ENCODE data around the gene UBE2N.
A peak's percentile ranks its signal among the peaks of the same experiment; 100 is the strongest.

The UBE2N gene, protein sequence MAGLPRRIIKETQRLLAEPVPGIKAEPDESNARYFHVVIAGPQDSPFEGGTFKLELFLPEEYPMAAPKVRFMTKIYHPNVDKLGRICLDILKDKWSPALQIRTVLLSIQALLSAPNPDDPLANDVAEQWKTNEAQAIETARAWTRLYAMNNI

DNA sequence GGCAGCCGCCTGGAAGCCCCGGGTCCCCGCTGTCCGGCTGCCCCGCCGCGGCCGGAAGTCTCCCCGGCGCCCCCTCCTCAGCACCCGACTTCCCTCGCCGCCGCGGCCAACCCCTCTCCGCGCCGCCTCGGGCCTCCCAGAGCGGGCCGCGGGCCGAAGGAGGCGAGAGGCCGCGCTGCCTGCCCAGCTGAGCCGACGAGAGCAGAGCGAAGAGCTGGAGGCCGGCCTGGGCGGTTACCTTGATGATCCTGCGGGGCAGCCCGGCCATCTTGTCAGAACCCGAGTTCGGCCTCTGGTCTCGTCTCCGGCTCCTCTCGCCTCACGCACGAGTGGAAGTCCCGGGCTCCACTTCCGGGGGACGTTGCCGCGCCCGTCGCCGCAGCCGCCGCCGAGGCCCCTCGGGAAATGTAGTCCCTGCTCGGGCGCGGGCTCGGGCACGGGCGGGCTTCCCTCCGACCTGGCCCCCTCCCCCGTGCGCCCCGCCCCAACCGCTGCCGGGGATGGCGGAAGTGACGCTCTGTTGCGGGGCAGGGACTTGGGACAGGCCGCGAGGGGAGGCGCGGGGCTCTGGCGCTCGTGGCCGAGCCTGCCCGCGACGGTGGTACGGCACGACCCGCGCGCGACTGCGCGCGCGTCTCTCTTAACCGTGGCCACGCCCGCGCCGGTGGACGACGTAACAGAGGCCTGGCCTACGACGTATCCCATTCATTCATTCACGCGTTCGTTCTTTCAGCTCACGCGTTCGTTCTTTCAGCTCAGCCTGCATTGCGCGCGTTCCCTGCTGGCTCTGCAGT, at the start of gene UBE2N:
TSS of gene UBE2N (minus strand) at position 331 of the 794 bp plus-strand sequence. CDS start at position 268, 63 bp downstream.
- peak; percentile 96 for DNase-seq

DNA sequence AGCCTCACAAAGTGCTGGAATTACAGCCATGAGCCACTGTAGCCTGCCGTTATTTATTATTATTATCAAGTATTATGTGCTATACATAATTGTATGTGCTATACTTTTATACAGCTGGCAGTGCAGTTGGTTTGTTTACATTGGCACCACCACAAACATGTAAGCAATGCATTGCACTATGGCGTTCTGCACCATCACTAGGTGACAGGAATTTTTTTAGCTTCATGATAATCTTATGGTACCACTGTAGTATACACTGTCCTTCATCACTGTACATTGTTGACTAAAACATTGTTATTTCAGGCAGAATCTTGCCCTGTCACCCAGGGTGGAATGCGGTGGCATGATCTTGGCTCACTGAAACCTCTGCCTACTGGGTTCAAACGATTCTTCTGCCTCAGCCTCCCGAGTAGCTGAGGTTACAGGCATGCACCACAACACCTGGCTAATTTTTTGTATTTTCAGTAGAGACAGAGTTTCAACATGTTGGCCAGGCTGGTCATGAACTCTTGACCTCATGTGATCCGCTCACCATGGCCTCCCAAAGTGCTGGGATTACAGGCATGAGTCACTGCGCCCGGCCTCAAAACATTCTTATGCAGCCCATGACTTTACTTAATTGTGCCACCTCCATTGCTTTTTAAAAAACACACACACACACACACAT, 42.7 kb upstream of the UBE2N start:
- DNase-seq: peak; percentile 23

DNA sequence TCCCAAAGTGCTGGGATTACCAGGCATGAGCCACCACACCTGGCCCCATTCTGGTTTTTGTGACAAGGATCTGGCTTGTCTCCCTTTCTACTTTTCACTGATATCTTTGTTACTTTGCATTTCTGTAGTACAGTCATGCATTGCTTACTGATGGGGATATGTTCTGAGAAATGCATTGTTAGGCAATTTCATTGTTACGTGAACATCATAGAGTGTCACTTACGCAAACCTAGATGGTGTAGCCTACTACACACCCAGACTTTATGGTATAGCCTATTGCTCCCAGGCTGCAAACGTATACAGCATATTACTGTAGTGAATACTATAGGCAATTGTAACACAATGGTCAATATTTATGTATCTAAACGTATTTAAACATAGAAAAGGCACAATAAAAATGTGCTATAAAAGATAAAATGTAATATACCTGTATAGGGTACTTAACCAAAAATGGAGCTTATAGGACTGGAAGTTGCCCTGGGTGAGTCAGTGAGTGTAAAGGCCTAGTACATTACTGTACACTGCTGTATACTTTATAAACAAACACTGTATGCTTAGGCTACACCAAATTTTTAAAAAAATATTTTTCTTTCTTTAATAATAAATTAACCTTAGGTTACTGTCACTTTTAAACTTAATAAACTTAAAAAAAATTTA, 41.5 kb upstream of the UBE2N start:
- DNase-seq: no peak

DNA sequence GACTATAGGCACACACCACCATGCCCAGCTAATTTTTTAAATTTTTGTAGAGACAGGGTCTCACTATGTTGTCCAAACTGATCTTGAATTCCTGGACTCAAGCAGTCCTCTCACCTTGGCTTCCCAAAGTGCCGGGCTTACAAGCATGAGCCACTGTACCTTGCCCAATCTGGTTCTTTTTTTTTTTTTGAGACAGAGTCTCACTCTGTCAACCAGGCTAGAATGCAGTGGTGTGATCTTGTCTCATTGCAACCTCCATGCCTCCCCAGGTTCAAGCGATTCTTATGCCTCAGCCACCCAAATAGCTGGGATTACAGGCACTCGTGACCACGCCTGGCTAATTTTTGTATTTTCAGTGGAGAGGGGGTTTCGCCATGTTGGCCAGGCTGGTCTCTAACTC, 41.0 kb upstream of the UBE2N start:
- DNase-seq: no peak

DNA sequence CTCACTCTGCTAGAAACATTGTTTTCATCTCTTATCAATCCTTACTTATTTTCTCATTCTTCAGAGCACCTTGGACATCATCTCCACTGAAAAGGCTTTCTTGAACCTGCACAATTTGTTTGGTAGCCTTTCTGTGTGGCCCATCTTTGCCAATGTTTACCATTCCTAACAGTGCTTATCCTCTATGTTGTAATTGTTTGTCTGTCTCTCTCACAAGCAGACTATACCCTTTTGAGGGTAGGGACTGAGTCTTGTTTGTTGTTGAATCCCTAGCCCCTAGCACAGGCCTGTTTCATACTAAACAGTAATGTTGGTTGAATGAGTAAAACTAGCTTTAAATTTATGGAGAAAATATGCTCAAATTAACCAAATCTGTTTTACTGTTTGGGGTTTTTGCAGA, 34.8 kb upstream of the UBE2N start:
- no peak for DNase-seq

DNA sequence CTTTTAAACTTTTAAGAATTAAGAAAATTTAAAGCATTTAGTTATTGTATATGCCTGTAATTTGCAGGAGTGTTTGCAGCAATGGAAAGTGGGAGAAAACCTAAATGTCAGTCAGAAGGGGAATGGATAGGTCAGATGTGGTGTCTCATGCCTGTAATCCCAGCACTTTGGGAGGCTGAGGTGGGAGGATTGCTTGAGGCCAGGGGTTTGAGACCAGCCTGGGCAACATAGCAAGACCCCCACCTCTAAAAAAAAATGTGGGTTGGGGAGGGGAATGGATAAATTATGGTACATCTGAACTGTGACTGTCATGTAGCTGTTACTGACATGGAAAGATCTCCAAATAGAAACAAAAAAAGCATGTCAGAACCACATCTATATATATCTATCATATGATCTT, 27.6 kb upstream of the UBE2N start:
- DNase-seq: no peak

DNA sequence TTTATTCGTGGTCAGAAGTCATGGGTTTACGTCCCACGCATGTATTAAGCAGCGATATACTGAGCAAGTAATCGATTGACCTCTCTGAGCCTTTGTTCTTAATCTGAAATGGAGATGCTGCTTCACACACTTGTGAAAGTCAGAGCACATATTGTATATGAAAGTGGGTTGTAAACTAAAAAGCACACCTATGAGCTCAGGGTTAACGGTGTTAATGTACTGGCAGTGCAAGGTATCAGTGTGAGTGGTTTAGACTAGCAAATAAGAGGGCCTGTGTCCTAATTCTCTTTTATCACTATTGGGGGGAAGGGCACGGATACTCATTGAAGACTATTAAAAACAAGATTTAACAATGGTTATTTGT, 26.2 kb upstream of the UBE2N start:
- DNase-seq: no peak

DNA sequence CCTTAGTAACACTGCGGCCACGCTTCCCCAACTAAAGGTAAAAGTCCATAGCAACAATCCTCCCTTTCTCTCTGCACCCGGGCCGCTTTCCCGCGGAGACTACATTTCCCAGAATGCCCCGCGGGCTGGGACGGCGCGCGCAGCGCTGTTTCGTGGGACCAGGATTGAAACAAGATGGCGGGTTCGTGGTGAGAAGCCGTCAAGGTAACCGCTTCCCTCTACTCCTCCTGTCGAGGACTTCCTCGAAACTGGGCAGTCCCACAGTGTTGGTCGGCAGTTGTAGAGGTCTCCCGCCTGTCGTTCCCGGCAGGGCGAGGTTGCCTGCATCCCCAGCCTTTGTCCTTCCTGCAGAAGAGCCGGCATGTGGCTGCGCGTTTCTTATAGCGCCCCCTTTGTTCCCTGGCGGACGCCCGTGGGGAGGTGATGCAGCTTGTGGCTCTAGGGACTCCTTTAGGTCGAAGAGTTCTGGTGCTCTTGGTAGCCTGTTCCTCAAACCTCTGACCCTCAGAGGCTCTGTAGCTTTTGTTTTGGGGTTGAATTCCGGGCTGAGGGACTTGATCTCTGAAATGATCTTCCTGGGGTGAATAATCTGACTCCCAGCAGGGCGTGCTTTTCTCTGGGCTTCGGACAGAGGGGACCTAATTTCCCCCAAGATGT, 25.7 kb upstream of the UBE2N start, which contains the start of gene MRPL42:
TSS of gene MRPL42 (plus strand) at position 164 of the 657 bp plus-strand sequence. CDS start 1,772 bp downstream, outside the sequence.
- DNase-seq: peak; percentile 89

DNA sequence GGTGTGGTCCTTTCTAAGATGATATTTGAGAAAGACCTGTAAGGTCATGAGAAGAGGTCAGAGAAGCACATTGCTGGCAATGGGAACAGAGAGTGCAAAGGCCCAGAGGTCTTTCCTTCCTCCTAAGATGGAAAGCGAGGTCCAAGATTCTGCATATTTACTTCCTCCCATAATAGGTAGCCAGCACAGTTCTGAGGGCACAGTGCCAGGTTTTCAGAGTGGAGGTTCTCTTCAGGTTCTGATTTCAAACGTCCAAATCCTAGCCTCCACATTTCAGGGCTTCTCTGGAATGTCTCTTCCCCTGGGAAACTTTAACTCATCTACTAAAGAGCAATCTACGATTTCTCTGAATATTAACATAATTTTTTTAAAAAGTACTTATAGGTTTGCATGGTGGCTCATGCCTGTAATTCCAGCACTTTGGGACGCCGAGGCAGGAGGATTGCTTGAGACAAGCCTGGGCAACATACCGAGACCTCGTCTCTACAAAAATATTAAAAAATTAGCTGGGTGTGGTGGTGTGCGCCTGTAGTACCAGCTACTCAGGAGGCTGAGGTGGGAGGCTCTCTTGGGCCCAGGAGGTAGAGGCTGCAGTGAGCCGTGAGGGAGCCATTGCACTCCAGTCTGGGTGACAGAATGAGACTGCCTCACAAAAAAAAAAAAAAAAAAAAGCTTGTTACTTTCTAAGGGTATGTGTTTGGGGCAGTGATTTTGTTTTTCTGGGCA, 25.0 kb upstream of the UBE2N start:
- no peak for DNase-seq

DNA sequence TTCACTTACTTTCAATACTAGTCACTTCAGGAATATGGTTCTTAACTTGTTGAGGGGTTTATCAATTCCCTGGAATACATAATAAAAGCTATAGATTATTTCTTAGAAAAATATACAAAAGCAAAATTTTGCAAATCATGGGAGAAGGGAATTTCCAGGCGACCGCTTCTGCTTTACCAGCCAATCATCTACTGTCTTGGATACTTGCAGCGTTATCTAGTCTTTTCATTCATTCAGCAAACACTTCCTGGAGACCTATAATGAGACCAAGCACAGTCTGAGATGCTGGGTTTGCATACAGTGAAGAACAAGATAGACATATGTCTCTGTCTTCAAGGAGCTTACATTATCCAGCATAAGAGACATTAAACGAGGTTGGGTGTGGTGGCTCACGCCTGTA, 24.1 kb upstream of the UBE2N start:
- no peak for DNase-seq

DNA sequence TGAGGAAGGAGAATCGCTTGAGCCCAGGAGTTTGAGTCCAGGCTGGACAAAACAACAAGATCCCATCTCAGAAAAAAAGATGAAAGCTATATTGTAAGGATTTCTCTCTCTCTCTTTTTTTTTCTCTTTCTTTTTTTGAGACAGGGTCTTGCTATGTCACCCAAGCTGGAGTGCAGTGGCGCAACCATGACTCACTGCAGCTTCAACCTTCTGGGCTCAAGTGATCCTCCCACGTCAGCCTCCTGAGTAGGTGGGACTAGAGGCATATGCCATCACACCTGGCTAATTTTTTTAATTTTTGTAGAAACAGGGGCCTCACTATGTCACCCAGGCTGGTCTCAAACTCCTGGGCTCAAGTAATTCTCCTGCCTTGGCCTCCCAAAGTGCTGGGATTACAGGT, 19.8 kb upstream of the UBE2N start:
- peak; percentile 13 for DNase-seq

DNA sequence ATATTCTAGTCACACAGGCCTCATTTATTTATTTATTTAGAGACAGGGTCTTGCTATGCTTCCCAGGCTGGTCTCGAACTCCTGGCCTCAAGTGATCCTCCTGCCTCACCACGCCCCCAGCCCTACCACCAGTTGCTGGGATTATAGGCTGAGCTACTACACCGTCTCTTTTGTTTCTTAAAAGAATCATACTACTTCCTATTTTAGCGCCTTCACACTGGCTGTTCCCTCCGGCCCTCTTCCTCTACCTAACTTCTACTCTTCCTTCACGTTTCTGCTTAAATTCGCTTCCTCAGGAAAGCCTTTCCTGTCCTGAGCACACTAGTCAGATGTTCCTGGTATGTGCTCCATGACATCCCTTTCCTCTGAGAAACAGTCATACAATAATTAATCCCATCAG, 19.2 kb upstream of the UBE2N start:
- DNase-seq: peak; percentile 26

DNA sequence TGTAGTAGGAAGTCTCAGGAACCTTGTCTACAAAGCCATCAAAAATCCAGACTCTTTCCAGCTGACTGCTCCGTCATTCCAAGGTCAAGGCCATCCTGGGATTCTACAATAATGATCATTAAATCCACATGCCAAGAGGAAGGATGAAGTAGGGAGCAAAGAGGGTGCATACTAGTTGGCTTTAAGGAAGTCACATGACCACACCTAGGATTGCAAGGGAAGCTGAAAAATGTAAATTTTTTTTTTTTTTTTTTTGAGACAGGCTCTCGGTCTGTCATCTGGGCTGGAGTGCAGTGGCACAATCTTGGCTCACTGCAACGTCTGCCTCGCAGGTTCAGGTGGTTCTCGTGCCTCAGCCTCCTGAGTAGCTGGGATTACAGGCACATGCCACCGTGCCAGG, 18.3 kb upstream of the UBE2N start:
- DNase-seq: no peak

DNA sequence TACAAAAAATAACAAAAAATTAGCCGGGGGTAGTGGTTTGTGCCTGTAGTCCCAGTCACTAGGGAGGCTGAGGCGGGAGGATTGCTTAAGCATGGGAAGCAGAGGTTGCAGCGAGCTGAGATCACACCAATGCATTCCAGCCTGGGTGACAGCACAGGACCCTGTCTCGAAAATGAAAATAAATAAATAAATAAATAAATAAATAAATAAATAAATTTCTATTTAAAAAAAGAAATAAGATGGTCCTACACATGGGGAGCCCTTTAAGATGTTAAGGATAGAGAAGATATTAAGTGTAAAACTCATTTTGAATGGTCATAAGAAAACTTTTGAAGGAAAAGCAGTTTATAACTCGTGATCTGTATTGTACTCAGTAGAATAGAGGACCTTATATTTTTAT, 17.4 kb upstream of the UBE2N start:
- DNase-seq: no peak

DNA sequence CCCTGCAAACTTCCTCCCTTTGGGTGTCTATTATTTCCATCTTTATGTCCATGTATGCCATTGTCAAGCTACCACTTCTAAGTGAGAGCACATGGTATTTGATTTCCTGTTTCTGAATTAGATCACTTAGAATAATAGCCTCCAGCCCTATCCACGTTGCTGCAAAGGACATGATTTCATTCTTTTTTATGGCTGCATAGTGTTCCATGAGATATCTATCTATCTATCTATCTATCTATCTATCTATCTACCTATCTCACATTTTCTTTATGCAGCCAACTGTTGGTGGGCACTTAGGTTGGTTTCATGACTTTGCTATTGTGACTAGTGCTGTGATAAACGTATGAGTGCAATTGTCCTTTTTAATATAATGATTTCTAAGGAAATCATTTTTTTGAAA, 14.3 kb upstream of the UBE2N start:
- no peak for DNase-seq

DNA sequence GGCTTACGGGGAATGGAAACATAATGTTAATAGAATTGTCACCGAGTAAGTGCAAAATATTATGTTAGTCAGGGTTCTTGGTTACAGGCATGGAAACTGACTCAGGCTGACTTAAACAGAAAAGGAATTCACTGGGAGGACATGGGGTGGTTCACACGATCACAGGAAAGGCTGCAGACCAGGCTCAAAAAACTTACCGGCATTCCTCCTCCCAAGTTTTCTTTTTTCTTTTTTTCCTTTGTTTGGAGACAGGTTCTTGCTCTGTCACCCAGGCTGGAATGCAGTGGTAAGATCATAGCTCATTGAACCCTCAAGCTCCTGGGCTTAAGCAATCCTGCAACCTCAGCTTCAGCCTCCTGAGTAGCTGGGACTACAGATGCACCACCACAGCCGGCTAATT, 11.9 kb upstream of the UBE2N start:
- DNase-seq: peak; percentile 72

DNA sequence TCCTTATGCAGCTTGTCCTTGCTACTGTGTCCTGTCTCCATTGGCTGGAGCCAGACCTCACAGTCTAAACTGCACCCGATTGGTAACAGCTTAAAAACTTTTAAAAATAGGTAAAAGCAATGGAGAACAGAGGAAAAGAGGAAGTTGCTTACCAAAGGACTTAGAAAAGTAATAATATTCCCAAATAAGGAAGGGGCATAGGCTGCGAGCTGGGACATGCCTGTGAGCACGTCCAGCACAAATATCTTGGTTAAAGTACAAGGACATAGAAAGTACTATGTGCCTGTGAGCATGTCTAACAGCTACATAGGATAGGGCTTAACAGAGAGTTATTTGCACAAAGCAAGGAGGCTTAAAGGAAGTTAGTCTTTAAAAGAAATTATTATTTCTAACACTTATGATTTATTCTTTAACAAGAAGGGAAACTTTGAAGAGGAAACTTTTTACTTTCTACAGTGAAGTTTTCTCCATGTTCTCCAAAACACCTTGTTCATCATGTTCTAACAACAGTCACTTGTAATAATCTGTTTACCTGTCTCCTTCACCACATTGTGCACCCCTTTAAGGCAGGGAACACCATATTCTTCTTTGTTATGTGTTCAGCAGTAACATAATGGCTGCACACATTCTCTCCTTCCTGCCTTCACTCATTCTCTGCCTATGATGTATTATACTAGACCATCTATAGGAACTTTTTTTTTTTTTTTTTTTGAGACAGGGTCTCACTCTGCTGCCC, 9.8 kb upstream of the UBE2N start:
- DNase-seq: no peak

DNA sequence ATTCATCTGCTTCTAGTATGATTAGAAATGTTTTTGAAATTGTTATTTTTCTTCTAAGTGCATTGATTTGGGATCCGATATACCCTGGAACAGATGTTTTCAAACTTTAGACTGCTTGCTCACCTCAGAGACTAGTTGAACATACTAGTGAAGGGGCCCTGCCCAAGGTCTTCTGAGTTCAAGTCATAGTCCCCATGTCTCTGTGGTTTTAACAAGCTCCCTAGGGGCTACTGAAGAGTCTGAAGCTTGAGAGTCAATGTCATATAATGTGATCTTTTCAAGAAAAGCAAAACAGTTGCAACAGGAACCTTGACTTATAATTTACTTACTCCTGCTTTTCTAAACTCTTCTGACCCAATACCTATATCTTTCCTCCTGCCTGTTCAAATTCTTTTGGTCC, 7.5 kb upstream of the UBE2N start:
- no peak for DNase-seq

DNA sequence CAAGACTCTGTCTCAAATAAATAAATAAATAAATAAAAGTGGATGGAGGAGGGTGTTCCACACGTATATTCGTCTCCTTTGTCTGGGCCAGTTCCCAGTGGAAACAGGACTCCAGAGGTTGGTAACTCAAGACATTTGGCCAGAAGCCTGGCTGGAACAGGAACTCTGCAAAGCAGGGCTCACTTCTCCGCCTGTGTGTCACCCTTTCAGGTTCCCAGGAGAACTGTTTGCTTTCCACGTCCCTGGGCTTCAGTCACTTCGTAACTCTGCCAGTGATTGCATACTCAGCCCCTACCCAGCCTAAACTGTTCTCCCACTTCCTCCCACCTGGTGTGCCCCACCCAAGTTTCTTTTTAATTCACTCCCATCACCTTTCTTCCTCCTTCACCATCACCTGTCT, 7.0 kb upstream of the UBE2N start:
- DNase-seq: no peak

DNA sequence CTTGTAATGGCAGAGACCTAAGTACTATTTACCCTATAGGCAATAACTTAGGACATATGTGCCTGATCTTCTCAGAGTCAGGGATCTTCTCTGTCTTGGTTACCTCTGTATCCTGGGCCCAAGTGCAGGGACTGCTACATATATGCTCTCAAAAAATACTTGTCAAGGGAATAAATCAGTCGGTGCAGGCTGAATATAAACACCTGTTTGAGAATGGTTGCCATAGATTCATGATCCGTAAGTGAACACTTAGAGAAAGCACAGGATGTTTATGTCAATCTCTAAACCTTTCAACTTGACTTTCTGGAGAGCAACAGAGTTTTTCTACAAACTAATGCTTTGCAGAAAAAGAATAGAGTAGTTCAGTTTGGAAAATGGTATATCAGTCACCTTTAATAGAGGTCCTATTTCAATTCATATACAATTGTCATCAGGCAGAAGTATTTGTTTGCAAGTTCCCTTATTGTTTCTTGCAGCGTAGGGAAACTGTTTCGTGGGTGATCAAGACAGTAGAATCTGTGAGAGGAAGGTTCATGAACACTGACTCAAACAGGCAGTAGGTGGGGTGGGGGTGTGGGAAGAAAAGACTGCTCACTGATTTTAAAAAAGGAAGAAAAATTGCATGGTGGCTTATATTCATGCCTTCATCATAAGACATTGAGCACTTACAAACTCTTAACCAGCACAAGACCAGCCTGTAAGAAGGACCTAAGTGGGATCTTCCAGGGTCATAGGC, 6.0 kb upstream of the UBE2N start:
- DNase-seq: no peak

DNA sequence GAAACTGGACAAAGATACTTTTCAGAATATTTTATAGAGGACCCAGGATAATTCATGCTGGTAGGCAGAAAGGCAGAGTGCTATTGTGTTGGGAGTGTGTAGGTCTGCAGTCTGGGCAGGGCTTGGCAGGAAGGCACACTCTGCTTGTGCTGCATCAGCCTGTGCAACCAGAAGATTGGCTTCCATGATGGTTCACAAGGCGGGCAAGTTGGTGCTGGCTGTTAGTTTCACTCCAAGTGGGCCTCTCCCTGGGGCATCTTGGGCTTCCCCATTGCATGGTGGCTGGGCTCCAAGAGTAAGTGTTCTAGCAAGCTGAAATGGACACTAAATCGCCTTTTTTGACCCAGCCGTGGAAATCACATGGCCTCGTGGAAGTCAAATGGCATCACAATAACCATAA, 1.8 kb upstream of the UBE2N start:
- no peak for DNase-seq

Data from fibroblast of skin of right biceps (primary cell).